HepG2 (cell line): ENCODE data around the gene TRDN.

ENCODE experiments used
- FOSL1 ChIP-seq: sonication (generic); formaldehyde crosslinking; IDR thresholded peaks from 2 replicates; pipeline ENCODE4 v1.9.0; 2021; ENCODE audit warnings: missing genetic modification reagents, borderline replicate concordance
- NFYC ChIP-seq: IDR thresholded peaks from 2 replicates; pipeline ENCODE4 v1.6.1; 2016; ENCODE audit warnings: missing genetic modification reagents, missing compliant biosample characterization
- RFXAP ChIP-seq: sonication (generic); formaldehyde crosslinking; IDR thresholded peaks from 2 replicates; pipeline ENCODE4 v1.4.0; 2020; ENCODE audit warnings: missing genetic modification reagents, borderline replicate concordance

- TF ChIP-seq RFXAP (CRISPR knock-in tag) (no peak), FOSL1 (CRISPR knock-in tag) (no peak), NFYC (CRISPR knock-in tag) (no peak)
These were observed 182.3 kb downstream of the TRDN start for GRCh38 chr6:123454448-123454847.
